Islet precursor cell (in vitro differentiated cells): Measurements from ENCODE around the gene OR4C16.

Source experiments
- DNase-seq: peaks from one replicate; pipeline ENCODE4 v3.0.0-alpha.2; 2018

OR4C16 gene, protein sequence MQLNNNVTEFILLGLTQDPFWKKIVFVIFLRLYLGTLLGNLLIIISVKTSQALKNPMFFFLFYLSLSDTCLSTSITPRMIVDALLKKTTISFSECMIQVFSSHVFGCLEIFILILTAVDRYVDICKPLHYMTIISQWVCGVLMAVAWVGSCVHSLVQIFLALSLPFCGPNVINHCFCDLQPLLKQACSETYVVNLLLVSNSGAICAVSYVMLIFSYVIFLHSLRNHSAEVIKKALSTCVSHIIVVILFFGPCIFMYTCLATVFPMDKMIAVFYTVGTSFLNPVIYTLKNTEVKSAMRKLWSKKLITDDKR

DNA sequence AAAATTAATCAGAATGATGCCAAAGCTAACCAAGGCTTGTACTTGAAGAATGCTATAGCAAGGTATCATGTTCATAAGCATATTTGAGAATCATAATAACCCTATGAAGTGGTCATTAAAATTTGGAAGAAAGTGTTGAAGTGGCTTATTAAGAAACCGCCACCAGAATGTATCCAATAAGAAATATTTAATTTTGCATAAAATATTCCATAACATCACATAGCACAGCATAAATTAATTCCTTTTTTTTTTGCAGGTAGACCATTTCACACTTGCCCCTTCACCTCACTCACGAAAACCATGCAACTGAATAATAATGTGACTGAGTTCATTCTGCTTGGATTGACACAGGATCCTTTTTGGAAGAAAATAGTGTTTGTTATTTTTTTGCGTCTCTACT, at the start of gene OR4C16:
TSS of gene OR4C16 (plus strand) at position 301 of the 400 bp plus-strand sequence. CDS start at position 301, 0 bp downstream.
- DNase-seq = no peak

DNA sequence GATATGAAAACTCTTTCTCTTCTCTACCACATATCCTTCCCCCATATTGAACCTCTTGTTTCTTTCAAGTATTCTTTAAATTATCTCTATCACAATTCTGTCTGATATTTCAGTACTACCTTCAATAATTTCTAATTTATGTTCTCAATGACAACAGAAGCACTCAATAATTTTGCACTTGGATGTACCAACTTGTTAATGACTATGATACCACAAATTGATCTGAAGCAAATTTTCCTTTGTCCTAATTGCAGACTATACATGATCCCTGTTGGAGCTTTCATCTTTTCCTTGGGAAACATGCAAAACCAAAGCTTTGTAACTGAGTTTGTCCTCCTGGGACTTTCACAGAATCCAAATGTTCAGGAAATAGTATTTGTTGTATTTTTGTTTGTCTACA, 17.8 kb upstream of the OR4C16 start, which contains the start of gene OR4C15:
TSS of gene OR4C15 (plus strand) at position 301 of the 400 bp plus-strand sequence. CDS start at position 301, 0 bp downstream.
- DNase-seq = no peak

DNA sequence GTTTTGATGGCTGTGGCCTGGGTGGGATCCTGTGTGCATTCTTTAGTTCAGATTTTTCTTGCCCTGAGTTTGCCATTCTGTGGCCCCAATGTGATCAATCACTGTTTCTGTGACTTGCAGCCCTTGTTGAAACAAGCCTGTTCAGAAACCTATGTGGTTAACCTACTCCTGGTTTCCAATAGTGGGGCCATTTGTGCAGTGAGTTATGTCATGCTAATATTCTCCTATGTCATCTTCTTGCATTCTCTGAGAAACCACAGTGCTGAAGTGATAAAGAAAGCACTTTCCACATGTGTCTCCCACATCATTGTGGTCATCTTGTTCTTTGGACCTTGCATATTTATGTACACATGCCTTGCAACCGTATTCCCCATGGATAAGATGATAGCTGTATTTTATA, 620 bp downstream of the OR4C16 start:
- DNase-seq = no peak

GRCh38 chr11:55607545-55607944, 35.6 kb downstream of the OR4C16 start, which contains the start of gene OR4C11:
OR4C11 (minus strand) TSS chr11:55607645; CDS start chr11:55604373, 3,272 bp downstream.
- no peak for DNase-seq
